ENCODE results near the gene GCN1. TPM values are rescaled to one million over a fixed set of nuclear protein-coding genes. Genes with fewer than 3 reads are reported as not detected.

The GCN1 gene
- total RNA-seq, 1 experiment from 2014 or later, result 117 TPM

DNA sequence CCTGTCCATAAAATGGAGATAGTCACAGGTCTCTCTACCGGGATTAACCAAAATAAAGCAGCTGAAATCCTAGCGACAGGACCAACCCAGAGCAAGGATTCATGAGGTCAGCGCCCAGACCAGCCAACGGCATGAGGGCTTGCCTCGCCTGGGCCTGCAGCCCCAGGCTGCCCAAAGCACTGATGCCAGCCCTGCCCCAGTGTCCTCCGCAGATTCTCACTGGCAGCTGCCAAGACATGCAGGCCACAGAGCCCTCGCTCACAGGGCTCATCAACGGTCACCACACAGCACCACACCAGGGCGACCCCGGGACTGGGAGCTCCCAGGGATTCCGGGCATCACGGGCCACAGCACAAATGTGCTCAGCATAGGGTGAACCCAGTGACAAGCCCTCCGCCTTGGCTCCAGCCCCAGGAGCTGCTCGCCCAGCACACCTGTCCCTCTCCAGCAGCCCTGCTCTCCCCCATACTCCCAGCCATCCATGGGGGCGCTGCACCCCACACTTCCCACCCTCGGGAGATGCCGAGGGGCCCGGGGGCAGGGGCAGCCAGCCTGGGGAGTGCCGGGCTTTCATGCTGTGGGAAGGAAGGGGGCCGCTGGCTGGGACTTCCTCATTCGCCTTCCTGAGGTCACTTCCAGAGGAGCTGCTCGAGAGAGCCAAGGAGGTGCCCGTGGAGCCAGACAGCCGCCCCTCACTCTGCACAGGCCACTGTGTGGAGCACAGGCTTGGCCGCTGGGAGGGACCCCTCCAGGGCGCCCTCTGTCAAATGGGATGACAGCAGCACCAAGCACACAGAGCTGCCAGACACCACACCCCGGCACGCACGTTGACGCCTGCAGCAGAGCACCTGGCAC is 92.1 kb downstream of the GCN1 start:
- H3K27ac Mint-ChIP-seq (ENCODE audit: low read depth, unreplicated experiment), result no peak overlapping the region
- intact Hi-C loops (cut with micrococcal nuclease), result no loop called here

DNA sequence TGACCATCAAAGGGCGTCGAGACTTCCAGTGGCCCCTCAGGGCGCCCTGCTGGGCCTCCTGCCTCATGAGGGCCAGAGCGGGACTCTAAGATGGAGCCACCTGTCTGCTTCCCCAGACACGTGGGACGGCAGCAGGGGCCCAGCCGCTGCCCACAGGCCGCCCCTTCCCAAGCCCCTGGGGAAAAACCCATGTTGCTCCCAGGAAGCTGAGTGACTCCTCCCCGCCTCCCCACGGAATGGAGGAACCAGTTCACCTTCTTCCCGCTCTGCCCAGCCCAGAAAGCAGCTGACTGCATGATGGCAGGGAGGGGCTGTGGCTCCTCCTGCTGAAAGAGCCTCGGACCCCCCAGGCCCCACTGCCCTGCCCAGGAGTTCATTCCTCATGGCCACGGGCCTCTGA is 92.9 kb downstream of the GCN1 start:
- BruUV-seq (replicated peaks), result no TSS peak
- no peaks in the 10 kb centered on the region for H3K27me3 Mint-ChIP-seq (ENCODE audit: insufficient read depth, unreplicated experiment)
- H3K4me1 Mint-ChIP-seq (ENCODE audit: insufficient read depth, unreplicated experiment), result peaks cover 13% of the 10 kb centered on the region
- peaks cover 66% of the 10 kb centered on the region for H3K36me3 Mint-ChIP-seq (ENCODE audit: insufficient read depth, unreplicated experiment)
- TF ChIP-seq, protein P1, sequence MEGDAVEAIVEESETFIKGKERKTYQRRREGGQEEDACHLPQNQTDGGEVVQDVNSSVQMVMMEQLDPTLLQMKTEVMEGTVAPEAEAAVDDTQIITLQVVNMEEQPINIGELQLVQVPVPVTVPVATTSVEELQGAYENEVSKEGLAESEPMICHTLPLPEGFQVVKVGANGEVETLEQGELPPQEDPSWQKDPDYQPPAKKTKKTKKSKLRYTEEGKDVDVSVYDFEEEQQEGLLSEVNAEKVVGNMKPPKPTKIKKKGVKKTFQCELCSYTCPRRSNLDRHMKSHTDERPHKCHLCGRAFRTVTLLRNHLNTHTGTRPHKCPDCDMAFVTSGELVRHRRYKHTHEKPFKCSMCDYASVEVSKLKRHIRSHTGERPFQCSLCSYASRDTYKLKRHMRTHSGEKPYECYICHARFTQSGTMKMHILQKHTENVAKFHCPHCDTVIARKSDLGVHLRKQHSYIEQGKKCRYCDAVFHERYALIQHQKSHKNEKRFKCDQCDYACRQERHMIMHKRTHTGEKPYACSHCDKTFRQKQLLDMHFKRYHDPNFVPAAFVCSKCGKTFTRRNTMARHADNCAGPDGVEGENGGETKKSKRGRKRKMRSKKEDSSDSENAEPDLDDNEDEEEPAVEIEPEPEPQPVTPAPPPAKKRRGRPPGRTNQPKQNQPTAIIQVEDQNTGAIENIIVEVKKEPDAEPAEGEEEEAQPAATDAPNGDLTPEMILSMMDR (IDR thresholded peaks at IDR 0.05; ENCODE audit: unreplicated experiment), result no peak
- H3K9me3 Mint-ChIP-seq (ENCODE audit: unreplicated experiment), result no peaks in the 10 kb centered on the region
- ChIA-PET CTCF (no interaction called here), POLR2A (interaction anchor here (0.6 kb wide), 1 partner anchor 14 kb away, joined by 3 read pairs; no protein-coding TSS in a partner anchor)
- no peak for DNase-seq (ENCODE audit: unreplicated experiment)
- intact Hi-C loops (cut with micrococcal nuclease), result no loop called here
- no peak overlapping the region for H3K4me3 Mint-ChIP-seq (ENCODE audit: unreplicated experiment)
- H3K27ac Mint-ChIP-seq (ENCODE audit: low read depth, unreplicated experiment), result no peak overlapping the region

More for the DNA sequence above, 92.1 kb downstream of the GCN1 start:
- TF ChIP-seq, protein P1 (IDR thresholded peaks at IDR 0.05; ENCODE audit: unreplicated experiment), result no peak
- ChIA-PET CTCF (interaction anchor here (0.6 kb wide), 1 partner anchor 322 kb away, joined by 4 read pairs; no protein-coding TSS in a partner anchor), POLR2A (interaction anchor here (1.4 kb wide), 1 partner anchor 12 kb away, joined by 4 read pairs; no protein-coding TSS in a partner anchor)
- Mint-ChIP-seq H3K27me3 (ENCODE audit: insufficient read depth, unreplicated experiment) (no peaks in the 10 kb centered on the region), H3K4me1 (ENCODE audit: insufficient read depth, unreplicated experiment) (peaks cover 13% of the 10 kb centered on the region), H3K4me3 (ENCODE audit: unreplicated experiment) (no peak overlapping the region), H3K36me3 (ENCODE audit: insufficient read depth, unreplicated experiment) (peaks cover 62% of the 10 kb centered on the region), H3K9me3 (ENCODE audit: unreplicated experiment) (no peaks in the 10 kb centered on the region)
- DNase-seq (ENCODE audit: unreplicated experiment), result no peak
- BruUV-seq (replicated peaks), result no TSS peak

DNA sequence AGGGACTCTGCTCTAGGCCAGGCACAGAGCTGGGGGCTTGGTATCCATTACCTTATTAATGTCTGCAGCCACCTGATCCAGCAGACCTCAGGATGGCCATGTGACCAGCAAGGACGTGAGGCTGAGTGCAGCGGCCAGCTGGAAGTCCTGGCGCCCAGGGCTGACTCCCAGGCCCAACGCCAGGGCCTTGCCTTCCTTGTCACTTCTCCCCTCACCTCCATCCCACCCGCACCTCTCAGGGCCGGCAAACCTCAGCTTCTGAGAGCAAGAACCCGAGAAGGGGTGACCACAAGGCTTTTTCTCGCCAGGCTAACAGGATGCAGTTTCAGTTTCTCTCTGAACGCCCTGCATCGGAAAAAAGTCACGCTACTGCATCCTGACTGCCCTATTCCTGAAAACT is 93.3 kb downstream of the GCN1 start:
- Mint-ChIP-seq H3K27ac (ENCODE audit: low read depth, unreplicated experiment) (no peak overlapping the region), H3K4me1 (ENCODE audit: insufficient read depth, unreplicated experiment) (peaks cover 12% of the 10 kb centered on the region), H3K4me3 (ENCODE audit: unreplicated experiment) (no peak overlapping the region), H3K9me3 (ENCODE audit: unreplicated experiment) (no peaks in the 10 kb centered on the region), H3K27me3 (ENCODE audit: insufficient read depth, unreplicated experiment) (no peaks in the 10 kb centered on the region), H3K36me3 (ENCODE audit: insufficient read depth, unreplicated experiment) (peaks cover 66% of the 10 kb centered on the region)
- no peak for DNase-seq (ENCODE audit: unreplicated experiment)
- POLR2A ChIA-PET, result interaction anchor here (0.6 kb wide), 1 partner anchor 15 kb away, joined by 3 read pairs; no protein-coding TSS in a partner anchor
- CTCF ChIA-PET, result interaction anchor here (1.3 to 1.8 kb wide), 2 partner anchors 14 to 16 kb away, joined by 4 to 10 read pairs; partner anchors contain the start of gene RAB35
- intact Hi-C loops (cut with micrococcal nuclease), result no loop called here
- TF ChIP-seq, protein P1 (IDR thresholded peaks at IDR 0.05; ENCODE audit: unreplicated experiment), result no peak
- BruUV-seq (replicated peaks), result no TSS peak

DNA sequence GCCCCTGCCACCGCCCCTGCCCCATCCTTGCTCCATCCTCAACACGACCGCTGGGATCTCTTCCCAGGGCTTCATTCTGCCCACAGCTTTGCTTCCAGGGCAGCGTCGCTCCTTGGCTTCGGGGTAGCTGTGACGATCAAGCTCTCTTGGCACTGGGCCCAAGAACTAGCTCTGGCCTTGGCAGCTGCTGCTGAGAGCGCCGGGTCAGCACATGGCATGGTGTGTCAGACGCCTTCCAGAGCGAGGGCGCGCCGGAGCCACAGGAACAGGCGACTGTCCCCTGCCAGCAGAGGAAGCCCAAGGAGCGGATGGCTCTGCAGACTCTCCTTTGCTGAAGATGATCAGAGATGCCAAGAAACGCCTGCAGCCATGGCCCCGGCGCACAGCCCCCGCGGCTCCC is 93.9 kb downstream of the GCN1 start:
- Mint-ChIP-seq H3K27me3 (ENCODE audit: insufficient read depth, unreplicated experiment) (no peaks in the 10 kb centered on the region), H3K27ac (ENCODE audit: low read depth, unreplicated experiment) (no peak overlapping the region), H3K9me3 (ENCODE audit: unreplicated experiment) (no peaks in the 10 kb centered on the region), H3K4me3 (ENCODE audit: unreplicated experiment) (no peak overlapping the region), H3K36me3 (ENCODE audit: insufficient read depth, unreplicated experiment) (peaks cover 68% of the 10 kb centered on the region), H3K4me1 (ENCODE audit: insufficient read depth, unreplicated experiment) (peaks cover 7% of the 10 kb centered on the region)
- no TSS peak for BruUV-seq (replicated peaks)
- intact Hi-C loops (cut with micrococcal nuclease), result no loop called here
- ChIA-PET CTCF (interaction anchor here (1.3 to 1.8 kb wide), 2 partner anchors 13 to 16 kb away, joined by 4 to 10 read pairs; partner anchors contain the start of gene RAB35), POLR2A (no interaction called here)
- TF ChIP-seq, protein P1 (IDR thresholded peaks at IDR 0.05; ENCODE audit: unreplicated experiment), result no peak
- DNase-seq (ENCODE audit: unreplicated experiment), result no peak
